ENCODE results near the gene TOR2A. TPM values are rescaled to one million over a fixed set of nuclear protein-coding genes. Genes with fewer than 3 reads are reported as not detected.
A peak's percentile ranks its signal among the peaks of the same experiment; 100 is the strongest.

Gene TOR2A
- total and polyA plus RNA-seq, 9 donors = 2.8 to 12.6 (median 9.9) TPM

- no peak overlapping the region for H3K4me3 ChIP-seq
- WGBS, 3 donors = 13 to 26% (median 15%) methylated on average over 13 of the region's 13 CpGs
- intact Hi-C loops (cut with DNase I) = no loop called here
Measured at GRCh38 chr9:127767909-127768331, 32.8 kb upstream of the TOR2A start.

GRCh38 chr9:127767410-127767809 lies 32.3 kb upstream of the TOR2A start:
- no peaks in the 10 kb centered on the region for H3K27me3 ChIP-seq
- H3K36me3 ChIP-seq = no peaks in the 10 kb centered on the region
- H3K4me3 ChIP-seq = no peak overlapping the region
- TF ChIP-seq EP300 (IDR thresholded peaks at IDR 0.05) = no peak
- TF ChIP-seq CTCF (IDR thresholded peaks at IDR 0.05) = no peak
- TF ChIP-seq POLR2A (IDR thresholded peaks at IDR 0.05) = no peak
- H3K4me1 ChIP-seq (ENCODE audit: insufficient read depth) = peaks cover 7% of the 10 kb centered on the region
- no peaks in the 10 kb centered on the region for H3K9me3 ChIP-seq
- intact Hi-C loops (cut with DNase I) = no loop called here
- WGBS, 3 donors = 60 to 65% (median 61%) methylated on average over 3 of the region's 3 CpGs
- no peak for DNase-seq
- H3K27ac ChIP-seq = no peak overlapping the region

More at GRCh38 chr9:127767909-127768331, 32.8 kb upstream of the TOR2A start:
- H3K36me3 ChIP-seq = no peaks in the 10 kb centered on the region
- H3K4me1 ChIP-seq (ENCODE audit: insufficient read depth) = peaks cover 7% of the 10 kb centered on the region
- TF ChIP-seq EP300 (IDR thresholded peaks at IDR 0.05) (no peak), CTCF (IDR thresholded peaks at IDR 0.05) (no peak), POLR2A (IDR thresholded peaks at IDR 0.05) (no peak)
- DNase-seq = no peak
- no peak overlapping the region for H3K27ac ChIP-seq
- H3K27me3 ChIP-seq = no peaks in the 10 kb centered on the region
- no peaks in the 10 kb centered on the region for H3K9me3 ChIP-seq

- TF ChIP-seq EP300 (IDR thresholded peaks at IDR 0.05) = no peak
- no peak for TF ChIP-seq CTCF (IDR thresholded peaks at IDR 0.05)
- no peak for TF ChIP-seq POLR2A (IDR thresholded peaks at IDR 0.05)
- H3K4me3 ChIP-seq = no peak overlapping the region
- no peaks in the 10 kb centered on the region for H3K36me3 ChIP-seq
- no peak for DNase-seq
- no peaks in the 10 kb centered on the region for H3K9me3 ChIP-seq
- H3K4me1 ChIP-seq (ENCODE audit: insufficient read depth) = peaks cover 2% of the 10 kb centered on the region
- H3K27me3 ChIP-seq = no peaks in the 10 kb centered on the region
- H3K27ac ChIP-seq = no peak overlapping the region
- 79 to 86% (median 83%) methylated on average over 1 of the region's 1 CpG for WGBS, 3 donors
- intact Hi-C loops (cut with DNase I) = no loop called here
Measured at GRCh38 chr9:127765418-127765817, 30.3 kb upstream of the TOR2A start.

- Histone ChIP-seq H3K27ac (no peak overlapping the region), H3K4me1 (ENCODE audit: insufficient read depth) (no peaks in the 10 kb centered on the region), H3K4me3 (no peak overlapping the region), H3K27me3 (no peaks in the 10 kb centered on the region), H3K36me3 (no peaks in the 10 kb centered on the region), H3K9me3 (no peaks in the 10 kb centered on the region)
- DNase-seq = peak in 1 of 5 donors; percentile 45
- TF ChIP-seq POLR2A (IDR thresholded peaks at IDR 0.05) = no peak
- peak in 1 of 3 donors; percentile 5 for TF ChIP-seq CTCF (IDR thresholded peaks at IDR 0.05)
- intact Hi-C loops (cut with DNase I) = no loop called here
- WGBS, 3 donors = 39 to 55% (median 40%) methylated on average over 7 of the region's 7 CpGs
Measured at GRCh38 chr9:127763918-127764384, 28.9 kb upstream of the TOR2A start.

All from ovary (tissue), 9 donors.